ENCODE measurements around the gene LDOC1.

The LDOC1 gene

DNA sequence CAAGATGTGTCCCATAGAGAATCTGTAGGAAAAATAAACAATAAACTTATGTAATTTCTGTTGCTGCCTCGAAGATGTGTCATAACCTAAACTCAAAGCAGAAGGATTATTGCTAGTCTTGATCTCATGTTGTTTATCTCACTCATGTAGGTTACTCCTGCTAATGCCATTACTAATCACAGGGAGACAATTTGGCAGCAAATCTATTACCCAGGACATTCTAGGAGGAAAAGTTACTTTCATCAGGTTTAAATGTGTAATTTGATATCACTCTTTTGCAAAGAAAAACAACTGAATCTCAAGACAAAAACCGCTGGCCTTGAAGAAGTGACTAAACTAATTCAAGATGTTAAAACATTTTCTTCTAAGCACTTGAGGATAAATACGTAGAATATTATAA, 34.0 kb downstream of the LDOC1 start:
- DNase-seq: no peak
- Mint-ChIP-seq H3K9me3 (peaks cover 51% of the 10 kb centered on the region), H3K4me3 (no peak overlapping the region), H3K27me3 (ENCODE audit: low read depth, poor library complexity) (no peaks in the 10 kb centered on the region), H3K27ac (no peak overlapping the region), H3K4me1 (no peaks in the 10 kb centered on the region), H3K36me3 (ENCODE audit: low read depth) (no peaks in the 10 kb centered on the region)
- TF ChIP-seq, protein P1, sequence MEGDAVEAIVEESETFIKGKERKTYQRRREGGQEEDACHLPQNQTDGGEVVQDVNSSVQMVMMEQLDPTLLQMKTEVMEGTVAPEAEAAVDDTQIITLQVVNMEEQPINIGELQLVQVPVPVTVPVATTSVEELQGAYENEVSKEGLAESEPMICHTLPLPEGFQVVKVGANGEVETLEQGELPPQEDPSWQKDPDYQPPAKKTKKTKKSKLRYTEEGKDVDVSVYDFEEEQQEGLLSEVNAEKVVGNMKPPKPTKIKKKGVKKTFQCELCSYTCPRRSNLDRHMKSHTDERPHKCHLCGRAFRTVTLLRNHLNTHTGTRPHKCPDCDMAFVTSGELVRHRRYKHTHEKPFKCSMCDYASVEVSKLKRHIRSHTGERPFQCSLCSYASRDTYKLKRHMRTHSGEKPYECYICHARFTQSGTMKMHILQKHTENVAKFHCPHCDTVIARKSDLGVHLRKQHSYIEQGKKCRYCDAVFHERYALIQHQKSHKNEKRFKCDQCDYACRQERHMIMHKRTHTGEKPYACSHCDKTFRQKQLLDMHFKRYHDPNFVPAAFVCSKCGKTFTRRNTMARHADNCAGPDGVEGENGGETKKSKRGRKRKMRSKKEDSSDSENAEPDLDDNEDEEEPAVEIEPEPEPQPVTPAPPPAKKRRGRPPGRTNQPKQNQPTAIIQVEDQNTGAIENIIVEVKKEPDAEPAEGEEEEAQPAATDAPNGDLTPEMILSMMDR (IDR thresholded peaks at IDR 0.05): no peak

DNA sequence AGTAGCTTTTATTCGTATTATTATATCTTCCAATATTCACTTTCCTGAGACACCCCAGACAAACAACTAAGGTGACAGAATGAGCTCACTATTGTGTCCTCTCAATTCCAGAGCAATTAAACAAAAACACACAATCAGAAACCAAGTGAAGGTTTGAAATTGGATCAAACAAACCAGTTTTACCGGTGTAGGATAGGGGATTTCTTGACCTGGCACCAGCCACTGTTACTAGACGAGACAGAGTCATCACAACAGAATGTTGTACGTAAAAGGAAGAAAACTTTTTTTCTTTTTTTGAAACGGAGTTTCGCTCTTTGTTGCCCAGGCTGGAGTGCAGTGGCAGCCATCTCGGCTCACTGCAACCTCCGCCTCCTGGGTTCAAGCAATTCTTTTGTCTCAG, 43.7 kb downstream of the LDOC1 start:
- TF ChIP-seq, protein P1 (IDR thresholded peaks at IDR 0.05): no peak
- no peak for DNase-seq
- no peak overlapping the region for H3K4me3 Mint-ChIP-seq
- H3K36me3 Mint-ChIP-seq (ENCODE audit: low read depth): no peaks in the 10 kb centered on the region
- no peaks in the 10 kb centered on the region for H3K4me1 Mint-ChIP-seq
- peaks cover 29% of the 10 kb centered on the region for H3K9me3 Mint-ChIP-seq
- no peak overlapping the region for H3K27ac Mint-ChIP-seq
- peaks cover 3% of the 10 kb centered on the region for H3K27me3 Mint-ChIP-seq (ENCODE audit: low read depth, poor library complexity)

DNA sequence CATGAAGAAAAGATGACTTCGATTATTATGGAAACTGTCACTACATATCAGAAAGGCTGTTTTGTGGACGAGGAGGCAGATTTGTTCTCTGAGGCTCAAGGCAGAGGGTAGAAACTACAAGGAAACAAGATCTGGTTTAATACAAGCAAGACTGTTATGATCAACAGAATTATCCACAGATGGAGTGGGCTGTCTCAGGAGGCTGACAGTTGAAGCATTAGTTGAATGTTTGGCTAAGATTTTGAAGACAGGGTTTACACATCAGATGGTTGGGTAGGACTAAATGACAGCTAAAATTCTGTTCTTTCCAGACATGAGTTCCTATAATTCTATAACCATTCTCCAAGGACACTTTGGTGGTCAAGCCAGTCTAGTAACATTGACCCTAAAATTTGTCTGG, 49.8 kb downstream of the LDOC1 start:
- DNase-seq: no peak
- Mint-ChIP-seq H3K27ac (no peak overlapping the region), H3K9me3 (peaks cover 35% of the 10 kb centered on the region), H3K36me3 (ENCODE audit: low read depth) (no peaks in the 10 kb centered on the region), H3K4me1 (no peaks in the 10 kb centered on the region), H3K27me3 (ENCODE audit: low read depth, poor library complexity) (peaks cover 3% of the 10 kb centered on the region), H3K4me3 (no peak overlapping the region)
- TF ChIP-seq, protein P1 (IDR thresholded peaks at IDR 0.05): no peak

All from nephron progenitor cell (in vitro differentiated cells).